HEK293 (cell line): ENCODE results near the gene PRSS50.
A peak's percentile ranks its signal among the peaks of the same experiment; 100 is the strongest.

Experiments
- CTCF ChIA-PET: fragments of 350-600 bp; formaldehyde crosslinking; extraction: SDS; loops from one replicate; lab custom pipeline; 2021; ENCODE audit warnings: antibody characterized with exemption; lab: Yijun Ruan, JAX
- POLR2A ChIA-PET: fragments of 300-600 bp; formaldehyde crosslinking; extraction: SDS; loops from one replicate; lab custom pipeline; 2020; ENCODE audit warnings: antibody characterized with exemption, inconsistent platforms; lab: Yijun Ruan, JAX
- H3K27ac ChIP-seq: fragments of 200-500 bp; sonication (Bioruptor generic); 2 replicates; pipeline ENCODE4 v1.5.1; 2014; ENCODE audit warnings: low read depth, low read length, control low read depth, inconsistent platforms; ENCODE audit errors: extremely low read depth
- H3K36me3 ChIP-seq, 2 experiments: fragments of 200-500 bp in 1 of 2; sonication (Bioruptor generic) in 1 of 2; 1 replicate in 1 of 2; 2 replicates in 1 of 2; pipeline ENCODE4 v1.5.1; 2014 to 2017; ENCODE audit warnings: inconsistent platforms in 2 of 2, low read length in 2 of 2; ENCODE audit not compliant: control insufficient read depth in 2 of 2, insufficient read depth in 1 of 2
- H3K4me1 ChIP-seq: fragments of 200-500 bp; sonication (Bioruptor generic); 2 replicates; pipeline ENCODE4 v1.5.1; 2014; ENCODE audit warnings: mild to moderate bottlenecking, low read length, inconsistent platforms; ENCODE audit not compliant: control insufficient read depth, insufficient read depth
- H3K4me3 ChIP-seq: 2 replicates; pipeline ENCODE4 v1.5.1; 2011; ENCODE audit warnings: low read depth, mild to moderate bottlenecking, control low read depth, low read length, moderate library complexity
- H3K9me3 ChIP-seq: fragments of 200-500 bp; sonication (Bioruptor generic); 2 replicates; pipeline ENCODE4 v1.5.1; 2014; ENCODE audit warnings: low read depth, low read length, inconsistent platforms; ENCODE audit not compliant: control insufficient read depth, insufficient read depth
- EGR2 ChIP-seq: fragments of 450-650 bp; formaldehyde crosslinking; IDR thresholded peaks from 2 replicates; pipeline ENCODE4 v1.5.1; 2016; ENCODE audit warnings: low read depth, missing biosample characterization, missing genetic modification characterization
- GLIS1 ChIP-seq: fragments of 450-650 bp; formaldehyde crosslinking; IDR thresholded peaks from 2 replicates; pipeline ENCODE4 v1.5.1; 2016; ENCODE audit warnings: missing biosample characterization, missing genetic modification characterization
- SP7 ChIP-seq: fragments of 450-650 bp; formaldehyde crosslinking; IDR thresholded peaks from 2 replicates; pipeline ENCODE4 v1.5.1; 2016; ENCODE audit warnings: missing biosample characterization, missing genetic modification characterization
- WT1 ChIP-seq: fragments of 450-650 bp; formaldehyde crosslinking; IDR thresholded peaks from 2 replicates; pipeline ENCODE4 v1.5.1; 2016; ENCODE audit warnings: missing biosample characterization, missing genetic modification characterization
- ZFHX2 ChIP-seq: fragments of 450-650 bp; formaldehyde crosslinking; conservative IDR thresholded peaks from 2 replicates; pipeline ENCODE4 v1.5.1; 2016; ENCODE audit warnings: missing biosample characterization, missing genetic modification characterization
- ZIC2 ChIP-seq: fragments of 450-650 bp; formaldehyde crosslinking; IDR thresholded peaks from 2 replicates; pipeline ENCODE4 v1.5.1; 2016; ENCODE audit warnings: missing biosample characterization, missing genetic modification characterization
- ZNF10 ChIP-seq: fragments of 450-650 bp; formaldehyde crosslinking; IDR thresholded peaks from 2 replicates; pipeline ENCODE4 v1.5.1; 2017; ENCODE audit warnings: missing biosample characterization, missing genetic modification characterization
- ZNF114 ChIP-seq: fragments of 450-650 bp; formaldehyde crosslinking; IDR thresholded peaks from 2 replicates; pipeline ENCODE4 v1.5.0; 2017; ENCODE audit warnings: missing biosample characterization, missing genetic modification characterization
- ZNF510 ChIP-seq: fragments of 450-650 bp; formaldehyde crosslinking; IDR thresholded peaks from 2 replicates; pipeline ENCODE4 v1.5.1; 2018; ENCODE audit warnings: mild to moderate bottlenecking, missing genetic modification characterization, missing biosample characterization; ENCODE audit not compliant: insufficient replicate concordance
- ZNF555 ChIP-seq: fragments of 450-650 bp; formaldehyde crosslinking; conservative IDR thresholded peaks from 2 replicates; pipeline ENCODE4 v1.5.1; 2017; ENCODE audit warnings: missing biosample characterization, mild to moderate bottlenecking, missing genetic modification characterization, inconsistent platforms
- ZNF785 ChIP-seq: fragments of 450-650 bp; formaldehyde crosslinking; IDR thresholded peaks from 2 replicates; pipeline ENCODE4 v1.5.1; 2016; ENCODE audit warnings: missing biosample characterization, missing genetic modification characterization
- TF ChIP-seq, protein P1 (sequence below): fragments of 450-650 bp; formaldehyde crosslinking; IDR thresholded peaks from 2 replicates; pipeline ENCODE4 v1.5.1; 2017; ENCODE audit warnings: missing biosample characterization, missing genetic modification characterization
- TF ChIP-seq, protein P2 (sequence below): fragments of 450-650 bp; formaldehyde crosslinking; IDR thresholded peaks from 2 replicates; pipeline ENCODE4 v1.5.1; 2016; ENCODE audit warnings: missing biosample characterization, missing genetic modification characterization, borderline replicate concordance

Gene PRSS50

DNA sequence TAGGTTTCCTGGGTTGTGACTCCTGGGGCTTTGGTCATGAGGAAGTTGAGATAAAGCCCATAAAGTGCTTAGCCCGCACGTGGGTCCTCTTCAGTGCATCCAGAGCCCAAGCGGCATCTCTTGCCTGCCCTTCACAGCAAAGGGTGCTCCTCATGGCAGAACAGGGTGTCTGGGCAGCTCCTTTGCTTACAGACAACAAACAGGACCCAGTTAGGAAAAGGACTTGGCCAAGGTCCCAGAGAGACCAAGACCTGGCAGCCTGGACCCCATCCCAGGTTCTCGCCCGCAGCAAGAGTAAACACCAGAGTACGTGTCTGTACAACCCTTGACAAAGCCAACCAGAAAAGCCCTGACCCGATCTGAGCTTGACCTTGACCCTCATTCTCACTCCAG is 51.2 kb downstream of the PRSS50 start (continued):
- TF ChIP-seq SP7 (tag by site-specific recombination) (no peak), ZNF555 (no peak)

DNA sequence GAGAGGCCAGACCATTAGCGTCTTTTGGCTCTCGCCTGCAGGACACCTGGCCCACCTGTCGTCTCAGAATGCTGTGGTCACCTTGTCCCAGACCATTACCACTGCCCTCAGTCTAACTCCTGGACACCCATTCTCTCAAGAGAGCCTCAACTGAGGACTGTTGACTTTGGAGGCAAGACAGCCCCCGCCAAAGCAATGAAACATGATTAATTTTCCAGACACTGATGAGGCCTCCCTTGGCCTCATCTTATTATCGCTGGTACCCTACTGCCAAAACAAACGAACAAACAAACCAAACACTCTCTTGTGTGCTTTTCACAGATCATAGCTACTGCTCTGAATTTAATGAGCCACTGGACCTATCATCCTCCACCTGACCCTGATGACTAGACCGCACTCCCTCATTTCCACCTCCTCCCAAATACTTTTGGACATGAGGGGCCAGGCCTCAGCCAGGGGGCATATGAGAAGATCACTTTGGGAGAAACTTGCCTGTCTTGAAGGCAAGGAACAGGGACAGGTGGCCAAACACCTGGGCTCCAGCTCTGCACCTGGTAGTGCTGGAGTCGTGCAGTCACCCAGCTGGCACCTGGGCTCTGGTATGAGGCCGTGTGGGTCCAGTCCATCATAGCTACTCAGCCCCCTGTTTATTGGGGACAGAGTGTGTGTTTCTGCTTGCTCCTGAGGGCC is 51.8 kb downstream of the PRSS50 start:
- H3K4me3 ChIP-seq: no peak overlapping the region
- POLR2A ChIA-PET: no interaction called here
- TF ChIP-seq ZIC2 (tag by site-specific recombination) (peak; percentile 44; the same call in 1 of the 2 replicates), ZNF510 (tag by site-specific recombination) (no peak), ZNF785 (tag by site-specific recombination) (no peak), GLIS1 (peak; percentile 86), WT1 (tag by site-specific recombination) (0 out of 2 replicates have a peak, but pooled peaks have one; percentile 14), ZNF10 (tag by site-specific recombination) (peak; percentile 74)
- TF ChIP-seq, protein P1, sequence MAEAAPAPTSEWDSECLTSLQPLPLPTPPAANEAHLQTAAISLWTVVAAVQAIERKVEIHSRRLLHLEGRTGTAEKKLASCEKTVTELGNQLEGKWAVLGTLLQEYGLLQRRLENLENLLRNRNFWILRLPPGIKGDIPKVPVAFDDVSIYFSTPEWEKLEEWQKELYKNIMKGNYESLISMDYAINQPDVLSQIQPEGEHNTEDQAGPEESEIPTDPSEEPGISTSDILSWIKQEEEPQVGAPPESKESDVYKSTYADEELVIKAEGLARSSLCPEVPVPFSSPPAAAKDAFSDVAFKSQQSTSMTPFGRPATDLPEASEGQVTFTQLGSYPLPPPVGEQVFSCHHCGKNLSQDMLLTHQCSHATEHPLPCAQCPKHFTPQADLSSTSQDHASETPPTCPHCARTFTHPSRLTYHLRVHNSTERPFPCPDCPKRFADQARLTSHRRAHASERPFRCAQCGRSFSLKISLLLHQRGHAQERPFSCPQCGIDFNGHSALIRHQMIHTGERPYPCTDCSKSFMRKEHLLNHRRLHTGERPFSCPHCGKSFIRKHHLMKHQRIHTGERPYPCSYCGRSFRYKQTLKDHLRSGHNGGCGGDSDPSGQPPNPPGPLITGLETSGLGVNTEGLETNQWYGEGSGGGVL (tag by site-specific recombination): 0 out of 2 replicates have a peak, but pooled peaks have one; percentile 9
- no peaks in the 10 kb centered on the region for H3K36me3 ChIP-seq
- no peaks in the 10 kb centered on the region for H3K9me3 ChIP-seq
- H3K4me1 ChIP-seq: no peaks in the 10 kb centered on the region; the same call in 1 of the 2 replicates
- CTCF ChIA-PET: interaction anchor here (0.6 to 1.2 kb wide), 2 partner anchors 18 to 625 kb away, joined by 3 to 4 read pairs; no protein-coding TSS in a partner anchor
- H3K27ac ChIP-seq: no peak overlapping the region

DNA sequence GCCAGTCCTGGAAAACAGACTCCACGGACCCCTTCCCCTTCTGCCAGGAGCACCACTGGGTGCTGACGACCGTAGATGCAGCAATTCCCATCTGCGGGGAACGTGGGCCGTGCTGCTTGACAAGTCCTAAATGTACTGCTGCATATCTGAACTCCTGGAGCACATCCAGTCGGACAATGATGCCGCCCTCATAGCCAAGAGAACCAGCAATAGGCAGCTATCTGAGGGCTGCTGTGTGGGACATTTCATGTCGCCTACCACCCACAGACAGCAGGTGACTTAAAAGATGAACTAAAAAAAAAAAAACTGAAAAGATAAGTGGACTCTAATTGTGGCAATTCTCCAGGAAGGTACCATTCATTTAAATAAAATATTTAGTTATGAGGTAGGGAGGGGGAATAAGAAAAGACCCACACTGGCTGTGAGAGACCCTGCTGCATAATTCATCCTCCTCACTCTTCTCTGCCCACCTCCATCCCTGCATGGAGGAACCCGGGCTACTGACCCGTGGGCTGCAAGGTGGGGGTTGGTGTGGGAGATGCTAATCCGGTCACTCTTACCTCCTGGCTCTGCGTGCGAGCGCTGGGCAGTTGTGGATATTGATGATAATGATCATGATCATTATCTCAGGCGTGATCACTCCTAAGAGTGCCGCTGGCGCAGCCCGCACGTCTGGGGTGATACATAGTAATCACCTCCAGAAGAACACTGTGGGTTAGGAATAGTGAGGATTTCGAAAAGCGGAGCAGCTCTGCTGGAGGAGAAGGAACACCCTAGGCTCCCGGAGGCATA is 52.5 kb downstream of the PRSS50 start:
- ChIA-PET POLR2A (no interaction called here), CTCF (interaction anchor here (0.5 to 1.6 kb wide), 5 partner anchors 19 to 626 kb away, joined by 3 to 7 read pairs (median 4); partner anchors contain the start of gene ALS2CL)
- Histone ChIP-seq H3K4me1 (no peaks in the 10 kb centered on the region; the same call in 1 of the 2 replicates), H3K27ac (no peak overlapping the region), H3K4me3 (no peak overlapping the region), H3K9me3 (no peaks in the 10 kb centered on the region), H3K36me3 (no peaks in the 10 kb centered on the region)
- TF ChIP-seq EGR2 (peak; percentile 86), ZFHX2 (tag by site-specific recombination) (peak; percentile 84), ZNF114 (tag by site-specific recombination) (no peak)
- TF ChIP-seq, protein P2, sequence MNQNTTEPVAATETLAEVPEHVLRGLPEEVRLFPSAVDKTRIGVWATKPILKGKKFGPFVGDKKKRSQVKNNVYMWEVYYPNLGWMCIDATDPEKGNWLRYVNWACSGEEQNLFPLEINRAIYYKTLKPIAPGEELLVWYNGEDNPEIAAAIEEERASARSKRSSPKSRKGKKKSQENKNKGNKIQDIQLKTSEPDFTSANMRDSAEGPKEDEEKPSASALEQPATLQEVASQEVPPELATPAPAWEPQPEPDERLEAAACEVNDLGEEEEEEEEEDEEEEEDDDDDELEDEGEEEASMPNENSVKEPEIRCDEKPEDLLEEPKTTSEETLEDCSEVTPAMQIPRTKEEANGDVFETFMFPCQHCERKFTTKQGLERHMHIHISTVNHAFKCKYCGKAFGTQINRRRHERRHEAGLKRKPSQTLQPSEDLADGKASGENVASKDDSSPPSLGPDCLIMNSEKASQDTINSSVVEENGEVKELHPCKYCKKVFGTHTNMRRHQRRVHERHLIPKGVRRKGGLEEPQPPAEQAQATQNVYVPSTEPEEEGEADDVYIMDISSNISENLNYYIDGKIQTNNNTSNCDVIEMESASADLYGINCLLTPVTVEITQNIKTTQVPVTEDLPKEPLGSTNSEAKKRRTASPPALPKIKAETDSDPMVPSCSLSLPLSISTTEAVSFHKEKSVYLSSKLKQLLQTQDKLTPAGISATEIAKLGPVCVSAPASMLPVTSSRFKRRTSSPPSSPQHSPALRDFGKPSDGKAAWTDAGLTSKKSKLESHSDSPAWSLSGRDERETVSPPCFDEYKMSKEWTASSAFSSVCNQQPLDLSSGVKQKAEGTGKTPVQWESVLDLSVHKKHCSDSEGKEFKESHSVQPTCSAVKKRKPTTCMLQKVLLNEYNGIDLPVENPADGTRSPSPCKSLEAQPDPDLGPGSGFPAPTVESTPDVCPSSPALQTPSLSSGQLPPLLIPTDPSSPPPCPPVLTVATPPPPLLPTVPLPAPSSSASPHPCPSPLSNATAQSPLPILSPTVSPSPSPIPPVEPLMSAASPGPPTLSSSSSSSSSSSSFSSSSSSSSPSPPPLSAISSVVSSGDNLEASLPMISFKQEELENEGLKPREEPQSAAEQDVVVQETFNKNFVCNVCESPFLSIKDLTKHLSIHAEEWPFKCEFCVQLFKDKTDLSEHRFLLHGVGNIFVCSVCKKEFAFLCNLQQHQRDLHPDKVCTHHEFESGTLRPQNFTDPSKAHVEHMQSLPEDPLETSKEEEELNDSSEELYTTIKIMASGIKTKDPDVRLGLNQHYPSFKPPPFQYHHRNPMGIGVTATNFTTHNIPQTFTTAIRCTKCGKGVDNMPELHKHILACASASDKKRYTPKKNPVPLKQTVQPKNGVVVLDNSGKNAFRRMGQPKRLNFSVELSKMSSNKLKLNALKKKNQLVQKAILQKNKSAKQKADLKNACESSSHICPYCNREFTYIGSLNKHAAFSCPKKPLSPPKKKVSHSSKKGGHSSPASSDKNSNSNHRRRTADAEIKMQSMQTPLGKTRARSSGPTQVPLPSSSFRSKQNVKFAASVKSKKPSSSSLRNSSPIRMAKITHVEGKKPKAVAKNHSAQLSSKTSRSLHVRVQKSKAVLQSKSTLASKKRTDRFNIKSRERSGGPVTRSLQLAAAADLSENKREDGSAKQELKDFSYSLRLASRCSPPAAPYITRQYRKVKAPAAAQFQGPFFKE (tag by site-specific recombination): no peak
